GM23338 (cell line): ENCODE data around the gene HK1.

Experiments
- CREB1 ChIP-seq: fragments of 250-450 bp; sonication (Bioruptor Pico); IDR thresholded peaks from 2 replicates; pipeline ENCODE4 v1.5.0; 2020; ENCODE audit warnings: low read depth, mild to moderate bottlenecking, moderate library complexity
- CTCF ChIP-seq, 2 experiments: fragments of 200-600 bp in 1 of 2; sonication (generic) in 1 of 2; conservative IDR thresholded peaks; 2 replicates each; pipeline versions ENCODE4 v1.5.1 to v1.6.1; 2016 to 2017; ENCODE audit warnings: antibody characterized with exemption in 2 of 2, low read depth in 2 of 2, mild to moderate bottlenecking in 2 of 2, moderate library complexity in 1 of 2
- EZH2 ChIP-seq: fragments of 200-600 bp; sonication (generic); IDR thresholded peaks from one replicate; pipeline ENCODE4 v1.8.0; 2017; ENCODE audit warnings: antibody characterized with exemption, mild to moderate bottlenecking, low read depth; ENCODE audit not compliant: unreplicated experiment
- EZH2phosphoT487 ChIP-seq: fragments of 200-600 bp; sonication (generic); IDR thresholded peaks from one replicate; pipeline ENCODE4 v1.8.1; 2018; ENCODE audit warnings: antibody characterized with exemption; ENCODE audit not compliant: unreplicated experiment
- JUNB ChIP-seq: IDR thresholded peaks from one replicate; pipeline ENCODE4 v1.6.1; 2016; ENCODE audit warnings: antibody characterized with exemption; ENCODE audit not compliant: unreplicated experiment
- NANOG ChIP-seq: IDR thresholded peaks from 2 replicates; pipeline ENCODE4 v1.6.1; 2016; ENCODE audit warnings: antibody characterized with exemption, borderline replicate concordance
- POLR2AphosphoS5 ChIP-seq: IDR thresholded peaks from 2 replicates; pipeline ENCODE4 v1.6.1; 2016; ENCODE audit warnings: antibody characterized with exemption, low read depth
- REST ChIP-seq: IDR thresholded peaks from one replicate; pipeline ENCODE4 v1.6.1; 2018; ENCODE audit warnings: antibody characterized with exemption; ENCODE audit not compliant: unreplicated experiment
- STAT1 ChIP-seq: IDR thresholded peaks from one replicate; pipeline ENCODE4 v1.6.1; 2016; ENCODE audit warnings: antibody characterized with exemption; ENCODE audit not compliant: unreplicated experiment
- ZNF331 ChIP-seq: fragments of 250-450 bp; sonication (Bioruptor Pico); IDR thresholded peaks from 2 replicates; pipeline ENCODE4 v1.5.0; 2020; ENCODE audit warnings: low read depth, mild to moderate bottlenecking, moderate library complexity

GRCh38 chr10:69362471-69362954, 84.2 kb downstream of the HK1 start:
- TF ChIP-seq CTCF (conservative IDR thresholded peaks at IDR 0.05; ENCODE audit: low read depth in 2 of 2) (no peak), POLR2AphosphoS5 (no peak), REST (no peak), EZH2 (no peak), EZH2phosphoT487 (no peak), CREB1 (no peak), ZNF331 (CRISPR knock-in tag) (no peak), JUNB (no peak), NANOG (no peak), STAT1 (no peak)
